HG02840 (cell line): ENCODE results near the gene LSAMP.

Experiments
- ATAC-seq: cut with Tn5 transposase; IDR thresholded peaks from one replicate; pipeline ENCODE4 v1.9.1; 2021; ENCODE audit warnings: mild to moderate bottlenecking, moderate library complexity, moderate number of reproducible peaks; ENCODE audit not compliant: unreplicated experiment, low FRiP score

Gene LSAMP

GRCh38 chr3:116374901-116375300, 70.4 kb downstream of the LSAMP start:
- no peak for ATAC-seq

- no peak for ATAC-seq
Observed at GRCh38 chr3:116367761-116368395, 77.4 kb downstream of the LSAMP start.

- no peak for ATAC-seq
Observed at GRCh38 chr3:116356056-116356455, 89.2 kb downstream of the LSAMP start.

GRCh38 chr3:116354382-116354781, 90.9 kb downstream of the LSAMP start:
- ATAC-seq, result no peak

- no peak for ATAC-seq
Observed at GRCh38 chr3:116350119-116350733, 95.1 kb downstream of the LSAMP start.

GRCh38 chr3:116348216-116348615, 97.1 kb downstream of the LSAMP start:
- ATAC-seq, result no peak

- no peak for ATAC-seq
Observed at GRCh38 chr3:116342499-116342898, 102.8 kb downstream of the LSAMP start.

- no peak for ATAC-seq
Observed at GRCh38 chr3:116341899-116342298, 103.4 kb downstream of the LSAMP start.

GRCh38 chr3:116341381-116341780, 103.9 kb downstream of the LSAMP start:
- no peak for ATAC-seq

GRCh38 chr3:116340680-116341216, 104.5 kb downstream of the LSAMP start:
- no peak for ATAC-seq

- no peak for ATAC-seq
Observed at GRCh38 chr3:116339441-116340028, 105.8 kb downstream of the LSAMP start.

GRCh38 chr3:116338713-116339112, 106.6 kb downstream of the LSAMP start:
- ATAC-seq, result no peak

- ATAC-seq, result no peak
Observed at GRCh38 chr3:116337229-116337628, 108.1 kb downstream of the LSAMP start.

- ATAC-seq, result no peak
Observed at GRCh38 chr3:116331380-116331779, 113.9 kb downstream of the LSAMP start.

GRCh38 chr3:116322750-116323375, 122.4 kb downstream of the LSAMP start:
- no peak for ATAC-seq

- no peak for ATAC-seq
Observed at GRCh38 chr3:116318370-116318769, 126.9 kb downstream of the LSAMP start.

GRCh38 chr3:116316771-116317170, 128.5 kb downstream of the LSAMP start:
- ATAC-seq, result no peak

GRCh38 chr3:116314476-116314875, 130.8 kb downstream of the LSAMP start:
- no peak for ATAC-seq

GRCh38 chr3:116306720-116307119, 138.6 kb downstream of the LSAMP start:
- ATAC-seq, result no peak

- no peak for ATAC-seq
Observed at GRCh38 chr3:116306149-116306548, 139.1 kb downstream of the LSAMP start.

- no peak for ATAC-seq
Observed at GRCh38 chr3:116302087-116302747, 143.1 kb downstream of the LSAMP start.
